IPS-18a (cell line): ENCODE results near the gene SV2C.
"Not testable (repeated sequence)": the region's sequence is repeated elsewhere in the genome, so short reads cannot be mapped to it uniquely, and the experiment has no call there.

Source experiments
- H3K27ac ChIP-seq: one replicate; pipeline ENCODE4 v1.5.1; 2013; ENCODE audit warnings: low read length
- H3K27me3 ChIP-seq: one replicate; pipeline ENCODE4 v1.6.1; 2013; ENCODE audit warnings: mild to moderate bottlenecking, low read length; ENCODE audit not compliant: control insufficient read depth, insufficient read depth
- H3K36me3 ChIP-seq: one replicate; pipeline ENCODE4 v1.6.1; 2013; ENCODE audit warnings: low read depth, low read length; ENCODE audit not compliant: control insufficient read depth
- H3K4me1 ChIP-seq: one replicate; pipeline ENCODE4 v1.6.1; 2013; ENCODE audit warnings: low read depth, low read length; ENCODE audit not compliant: control insufficient read depth
- H3K4me3 ChIP-seq: one replicate; pipeline ENCODE4 v1.5.1; 2013; ENCODE audit warnings: low read length
- H3K9ac ChIP-seq: one replicate; pipeline ENCODE4 v1.6.1; 2013; ENCODE audit warnings: mild to moderate bottlenecking, low read length, moderate library complexity
- H3K9me3 ChIP-seq: one replicate; pipeline ENCODE4 v1.6.1; 2013; ENCODE audit warnings: low read depth, low read length; ENCODE audit not compliant: control insufficient read depth

The SV2C gene

DNA sequence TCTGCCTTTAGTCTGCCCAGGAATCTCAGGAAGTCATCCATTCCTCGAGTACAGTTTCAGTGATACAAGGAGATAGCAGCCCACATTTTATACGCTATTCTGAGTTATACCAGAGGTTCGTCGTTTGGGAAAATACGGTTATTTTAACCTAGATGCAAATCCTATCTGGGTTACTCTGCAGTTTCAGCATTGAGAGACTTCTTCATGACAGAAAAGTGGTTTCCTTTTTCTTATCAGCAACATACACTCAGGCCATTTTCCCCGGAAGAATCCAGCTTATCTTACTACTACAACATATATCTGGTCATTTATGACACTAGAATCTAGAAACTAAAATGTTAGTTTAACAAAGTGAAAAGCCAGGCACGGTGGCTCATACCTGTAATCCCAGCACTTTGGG is 236.5 kb downstream of the SV2C start:
- Histone ChIP-seq H3K9me3 (no peaks in the 10 kb centered on the region), H3K4me3 (no peak overlapping the region), H3K9ac (no peak overlapping the region), H3K27me3 (peaks cover under 1% of the 10 kb centered on the region), H3K4me1 (no peaks in the 10 kb centered on the region), H3K36me3 (no peaks in the 10 kb centered on the region), H3K27ac (no peak overlapping the region)

- H3K4me1 ChIP-seq, result peaks cover 33% of the 10 kb centered on the region
- not testable (repeated sequence) for H3K27ac ChIP-seq, H3K4me3 ChIP-seq, H3K9me3 ChIP-seq, H3K36me3 ChIP-seq, H3K9ac ChIP-seq
- H3K27me3 ChIP-seq, result peaks cover 17% of the 10 kb centered on the region
Measured at GRCh38 chr5:76323494-76323893, 240.3 kb downstream of the SV2C start.

DNA sequence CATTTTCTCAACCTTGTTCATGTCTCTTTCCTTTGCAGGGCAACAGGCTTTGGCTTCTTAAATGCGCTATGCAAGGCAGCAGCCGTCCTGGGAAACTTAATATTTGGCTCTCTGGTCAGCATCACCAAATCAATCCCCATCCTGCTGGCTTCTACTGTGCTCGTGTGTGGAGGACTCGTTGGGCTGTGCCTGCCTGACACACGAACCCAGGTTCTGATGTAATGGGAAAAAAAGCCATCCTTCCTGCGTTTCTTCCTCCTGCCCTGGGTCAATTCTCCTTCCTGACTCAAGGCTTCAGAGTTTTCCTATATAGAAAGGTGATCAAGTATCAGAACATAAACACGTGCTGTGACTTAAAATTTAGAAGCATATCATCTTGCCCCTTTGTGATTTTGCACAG is 242.1 kb downstream of the SV2C start:
- no peak overlapping the region for H3K27ac ChIP-seq
- H3K27me3 ChIP-seq, result peaks cover 17% of the 10 kb centered on the region
- H3K36me3 ChIP-seq, result no peaks in the 10 kb centered on the region
- no peak overlapping the region for H3K9ac ChIP-seq
- no peak overlapping the region for H3K4me3 ChIP-seq
- H3K9me3 ChIP-seq, result no peaks in the 10 kb centered on the region
- H3K4me1 ChIP-seq, result peaks cover 33% of the 10 kb centered on the region

GRCh38 chr5:76325876-76326491 is 242.8 kb downstream of the SV2C start:
- no peaks in the 10 kb centered on the region for H3K9me3 ChIP-seq
- H3K4me1 ChIP-seq, result peaks cover 34% of the 10 kb centered on the region
- no peak overlapping the region for H3K9ac ChIP-seq
- H3K27ac ChIP-seq, result no peak overlapping the region
- H3K36me3 ChIP-seq, result no peaks in the 10 kb centered on the region
- peak overlapping the region; percentile 44 for H3K4me3 ChIP-seq
- H3K27me3 ChIP-seq, result peaks cover 17% of the 10 kb centered on the region

GRCh38 chr5:76326577-76327302 is 243.6 kb downstream of the SV2C start:
- H3K9ac ChIP-seq, result no peak overlapping the region
- H3K36me3 ChIP-seq, result no peaks in the 10 kb centered on the region
- no peak overlapping the region for H3K27ac ChIP-seq
- H3K27me3 ChIP-seq, result peaks cover 17% of the 10 kb centered on the region
- peaks cover 41% of the 10 kb centered on the region for H3K4me1 ChIP-seq
- H3K4me3 ChIP-seq, result peak overlapping the region; percentile 44
- no peaks in the 10 kb centered on the region for H3K9me3 ChIP-seq

- Histone ChIP-seq H3K9me3 (no peaks in the 10 kb centered on the region), H3K9ac (no peak overlapping the region), H3K4me3 (no peak overlapping the region), H3K4me1 (peaks cover 45% of the 10 kb centered on the region), H3K27me3 (peaks cover 17% of the 10 kb centered on the region), H3K27ac (no peak overlapping the region), H3K36me3 (no peaks in the 10 kb centered on the region)
Measured at GRCh38 chr5:76329346-76329745, 246.2 kb downstream of the SV2C start.

DNA sequence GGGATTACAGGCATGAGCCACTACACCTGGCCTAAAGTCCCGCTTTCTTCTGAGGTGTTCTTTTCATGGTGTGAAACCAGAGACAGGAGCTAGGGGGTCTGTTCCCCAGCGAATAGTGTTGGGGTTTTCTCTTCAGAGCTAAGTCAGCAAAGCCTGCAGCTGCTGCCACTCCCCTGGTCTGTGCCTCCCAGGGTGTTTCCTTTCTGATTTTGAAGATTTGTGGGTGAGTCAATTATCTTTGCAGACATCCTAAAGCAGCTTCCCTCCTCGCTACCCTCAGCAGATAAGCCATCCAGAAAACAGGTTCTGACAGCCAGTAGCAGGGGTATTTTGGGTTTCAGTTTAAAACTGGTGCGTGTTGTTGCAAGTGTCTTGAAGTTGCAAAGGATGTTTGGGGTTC is 247.9 kb downstream of the SV2C start:
- no peak overlapping the region for H3K9ac ChIP-seq
- no peaks in the 10 kb centered on the region for H3K9me3 ChIP-seq
- H3K36me3 ChIP-seq, result no peaks in the 10 kb centered on the region
- H3K27me3 ChIP-seq, result peaks cover 9% of the 10 kb centered on the region
- no peak overlapping the region for H3K27ac ChIP-seq
- no peak overlapping the region for H3K4me3 ChIP-seq
- peaks cover 32% of the 10 kb centered on the region for H3K4me1 ChIP-seq

DNA sequence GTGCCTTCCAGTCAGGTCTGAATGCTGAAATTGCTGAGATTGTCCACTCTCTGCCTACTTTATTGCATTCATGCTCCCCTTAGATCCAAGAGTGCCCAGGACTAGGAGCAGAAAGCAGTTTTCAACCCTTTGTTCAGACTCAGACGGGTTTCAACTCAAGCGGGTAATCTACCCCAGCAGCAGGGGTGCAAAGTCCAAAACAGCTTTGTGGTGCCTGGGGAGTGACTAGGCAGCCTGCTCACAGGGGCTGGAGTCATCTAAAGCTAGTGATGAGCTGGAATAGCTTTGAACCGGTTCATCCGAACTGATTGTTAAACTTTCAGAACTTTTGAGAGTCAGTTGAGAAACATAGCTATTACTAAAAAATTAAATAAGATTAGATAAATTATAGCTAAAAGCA is 248.9 kb downstream of the SV2C start:
- peaks cover 9% of the 10 kb centered on the region for H3K27me3 ChIP-seq
- H3K9ac ChIP-seq, result no peak overlapping the region

DNA sequence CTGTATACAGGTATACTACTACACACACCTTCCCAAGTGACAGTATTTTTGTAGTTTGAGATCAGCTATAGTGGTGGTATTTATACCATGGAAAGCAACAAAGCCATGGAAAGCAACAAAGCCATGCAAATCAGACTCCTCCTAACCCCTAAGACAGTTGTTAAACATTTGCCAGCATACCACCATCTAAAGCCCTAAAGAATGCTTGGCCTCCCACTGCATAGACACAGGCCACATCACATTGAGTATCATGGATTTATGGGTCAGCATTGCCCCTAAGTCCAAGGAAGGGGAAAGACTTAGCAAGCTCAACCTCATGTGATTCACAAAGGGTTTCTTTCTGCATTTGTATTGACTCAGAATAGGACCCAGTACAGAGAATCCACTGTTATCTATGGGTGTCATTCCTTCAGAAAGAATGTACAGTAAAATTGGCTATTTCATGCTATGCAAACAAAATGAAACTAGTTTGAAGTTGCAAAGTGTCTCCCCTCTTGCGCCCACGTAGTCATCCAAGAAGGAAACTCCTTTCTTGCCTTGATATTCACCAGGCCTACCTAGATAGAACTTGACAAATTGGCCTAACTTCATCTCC is 249.5 kb downstream of the SV2C start:
- Histone ChIP-seq H3K36me3 (no peaks in the 10 kb centered on the region), H3K27ac (no peak overlapping the region), H3K4me1 (peaks cover 23% of the 10 kb centered on the region), H3K9ac (no peak overlapping the region), H3K4me3 (no peak overlapping the region), H3K27me3 (peaks cover 4% of the 10 kb centered on the region), H3K9me3 (no peaks in the 10 kb centered on the region)

More for the DNA sequence above, 248.9 kb downstream of the SV2C start:
- peaks cover 25% of the 10 kb centered on the region for H3K4me1 ChIP-seq
- no peak overlapping the region for H3K27ac ChIP-seq
- H3K4me3 ChIP-seq, result no peak overlapping the region
- H3K9me3 ChIP-seq, result no peaks in the 10 kb centered on the region
- no peaks in the 10 kb centered on the region for H3K36me3 ChIP-seq

DNA sequence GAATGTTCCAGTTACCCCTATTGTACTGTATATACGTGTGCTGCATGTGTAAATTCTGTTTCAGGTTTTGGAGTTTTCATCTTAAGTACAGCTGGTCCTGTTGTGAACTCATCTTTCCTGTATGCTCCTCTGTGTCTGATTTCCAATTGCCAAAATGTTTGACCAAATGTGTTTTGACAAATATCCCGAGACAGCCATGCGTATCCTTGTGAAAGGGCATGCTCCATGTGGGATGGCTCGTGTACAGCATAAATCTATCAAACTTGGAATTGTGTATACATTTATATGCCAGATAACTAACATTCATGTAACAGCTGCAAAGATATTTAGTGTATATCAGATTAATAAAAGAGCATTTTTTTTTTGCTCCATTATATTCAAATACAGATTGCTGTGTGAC is 250.4 kb downstream of the SV2C start:
- no peaks in the 10 kb centered on the region for H3K27me3 ChIP-seq
- no peak overlapping the region for H3K4me3 ChIP-seq
- H3K36me3 ChIP-seq, result no peaks in the 10 kb centered on the region
- H3K9me3 ChIP-seq, result no peaks in the 10 kb centered on the region
- no peak overlapping the region for H3K27ac ChIP-seq
- peaks cover 20% of the 10 kb centered on the region for H3K4me1 ChIP-seq
- H3K9ac ChIP-seq, result no peak overlapping the region

GRCh38 chr5:76334574-76334973 is 251.4 kb downstream of the SV2C start:
- H3K4me3 ChIP-seq, result no peak overlapping the region
- no peaks in the 10 kb centered on the region for H3K9me3 ChIP-seq
- no peaks in the 10 kb centered on the region for H3K36me3 ChIP-seq
- H3K9ac ChIP-seq, result no peak overlapping the region
- H3K27ac ChIP-seq, result no peak overlapping the region
- peaks cover 20% of the 10 kb centered on the region for H3K4me1 ChIP-seq
- no peaks in the 10 kb centered on the region for H3K27me3 ChIP-seq

- not testable (repeated sequence) for H3K4me3 ChIP-seq, H3K27ac ChIP-seq, H3K9ac ChIP-seq, H3K36me3 ChIP-seq, H3K9me3 ChIP-seq, H3K27me3 ChIP-seq
- peaks cover 20% of the 10 kb centered on the region for H3K4me1 ChIP-seq
Measured at GRCh38 chr5:76335451-76335850, 252.3 kb downstream of the SV2C start.
